K562 (cell line): ENCODE data around the gene DSCAM.

Experiments used
- CBFB ChIP-seq: sonication (generic); formaldehyde crosslinking; IDR thresholded peaks from 2 replicates; pipeline ENCODE4 v1.4.0; 2020; ENCODE audit warnings: mild to moderate bottlenecking, missing genetic modification reagents
- EWSR1 ChIP-seq: fragments of 450-650 bp; IDR thresholded peaks from 2 replicates; pipeline ENCODE4 v1.6.1; 2018; ENCODE audit warnings: borderline replicate concordance, mild to moderate bottlenecking, low read depth, moderate library complexity; ENCODE audit not compliant: partially characterized antibody
- EZH2 ChIP-seq: IDR thresholded peaks from 2 replicates; pipeline ENCODE4 v1.6.1; 2012; ENCODE audit warnings: low read depth, mild to moderate bottlenecking, inconsistent platforms, low read length, borderline replicate concordance
- FOXK1 ChIP-seq: sonication (generic); formaldehyde crosslinking; IDR thresholded peaks from 2 replicates; pipeline ENCODE4 v1.8.0; 2022; ENCODE audit warnings: missing genetic modification reagents, mild to moderate bottlenecking, borderline replicate concordance
- MAFF ChIP-seq: IDR thresholded peaks from 2 replicates; pipeline ENCODE4 v1.6.1; 2012; ENCODE audit warnings: low read length, improper control_type of control experiment
- MAFG ChIP-seq: fragments of 450-650 bp; conservative IDR thresholded peaks from 2 replicates; pipeline ENCODE4 v1.6.1; 2016; ENCODE audit warnings: missing genetic modification characterization, missing compliant biosample characterization
- MBD2 ChIP-seq: sonication (generic); IDR thresholded peaks from 2 replicates; pipeline ENCODE4 v1.6.1; 2016; ENCODE audit warnings: low read depth, borderline replicate concordance
- MTA2 ChIP-seq: fragments of 450-650 bp; IDR thresholded peaks from 2 replicates; pipeline ENCODE4 v1.6.1; 2016; ENCODE audit warnings: low read depth
- NR2C2 ChIP-seq, 2 experiments: fragments of 200-800 bp in 1 of 2; sonication (Bioruptor generic) in 1 of 2; sonication (generic) in 1 of 2; formaldehyde crosslinking in 1 of 2; IDR thresholded peaks; 2 replicates each; pipeline versions ENCODE4 v1.6.1 to v1.8.0; 2016 to 2022; ENCODE audit warnings: mild to moderate bottlenecking in 1 of 2, missing compliant biosample characterization in 1 of 2, missing genetic modification characterization in 1 of 2, missing genetic modification reagents in 1 of 2
- POLR2AphosphoS5 ChIP-seq: IDR thresholded peaks from 2 replicates; pipeline ENCODE4 v1.6.1; 2011; ENCODE audit warnings: mild to moderate bottlenecking, low read depth, low read length, moderate library complexity; ENCODE audit not compliant: control insufficient read depth, insufficient read depth
- ZFP36 ChIP-seq: fragments of 150-350 bp; IDR thresholded peaks from 2 replicates; pipeline ENCODE4 v1.6.1; 2018; ENCODE audit warnings: low read length, low read depth; ENCODE audit not compliant: partially characterized antibody
- TF ChIP-seq, protein P1 (sequence below), 3 experiments: IDR thresholded peaks in 2 of 3; conservative IDR thresholded peaks in 1 of 3; 2 replicates each; pipeline ENCODE4 v1.5.1; 2011 to 2012; ENCODE audit warnings: low read length in 3 of 3, mild to moderate bottlenecking in 3 of 3, control low read depth in 2 of 3, improper control_type of control experiment in 1 of 3, inconsistent platforms in 1 of 3, low read depth in 1 of 3, mixed read lengths in 1 of 3, moderate library complexity in 1 of 3; ENCODE audit not compliant: insufficient read depth in 2 of 3
- TF ChIP-seq, protein P2 (sequence below), 2 experiments: fragments of 450-650 bp in 1 of 2; sonication (generic) in 1 of 2; formaldehyde crosslinking in 1 of 2; IDR thresholded peaks; 2 replicates each; pipeline versions ENCODE4 v1.7.1 to v1.9.0; 2016 to 2022; ENCODE audit warnings: inconsistent platforms in 1 of 2, mild to moderate bottlenecking in 1 of 2, missing genetic modification reagents in 1 of 2

- TF ChIP-seq, protein P1, sequence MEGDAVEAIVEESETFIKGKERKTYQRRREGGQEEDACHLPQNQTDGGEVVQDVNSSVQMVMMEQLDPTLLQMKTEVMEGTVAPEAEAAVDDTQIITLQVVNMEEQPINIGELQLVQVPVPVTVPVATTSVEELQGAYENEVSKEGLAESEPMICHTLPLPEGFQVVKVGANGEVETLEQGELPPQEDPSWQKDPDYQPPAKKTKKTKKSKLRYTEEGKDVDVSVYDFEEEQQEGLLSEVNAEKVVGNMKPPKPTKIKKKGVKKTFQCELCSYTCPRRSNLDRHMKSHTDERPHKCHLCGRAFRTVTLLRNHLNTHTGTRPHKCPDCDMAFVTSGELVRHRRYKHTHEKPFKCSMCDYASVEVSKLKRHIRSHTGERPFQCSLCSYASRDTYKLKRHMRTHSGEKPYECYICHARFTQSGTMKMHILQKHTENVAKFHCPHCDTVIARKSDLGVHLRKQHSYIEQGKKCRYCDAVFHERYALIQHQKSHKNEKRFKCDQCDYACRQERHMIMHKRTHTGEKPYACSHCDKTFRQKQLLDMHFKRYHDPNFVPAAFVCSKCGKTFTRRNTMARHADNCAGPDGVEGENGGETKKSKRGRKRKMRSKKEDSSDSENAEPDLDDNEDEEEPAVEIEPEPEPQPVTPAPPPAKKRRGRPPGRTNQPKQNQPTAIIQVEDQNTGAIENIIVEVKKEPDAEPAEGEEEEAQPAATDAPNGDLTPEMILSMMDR (IDR thresholded peaks at IDR 0.05 in 2 of 3, conservative IDR thresholded peaks at IDR 0.05 in 1 of 3; ENCODE audit: insufficient read depth in 2 of 3, low read depth in 1 of 3, low read length in 3 of 3), result no peak
- TF ChIP-seq CBFB (CRISPR knock-in tag) (no peak), MAFG (tag) (no peak), EWSR1 (no peak), MBD2 (no peak), ZFP36 (no peak), POLR2AphosphoS5 (no peak), NR2C2 (CRISPR knock-in tag; IDR thresholded peaks at IDR 0.05) (no peak), NR2C2 (tag; IDR thresholded peaks at IDR 0.05) (no peak), MAFF (no peak), MTA2 (no peak), FOXK1 (CRISPR knock-in tag) (no peak), EZH2 (no peak)
- TF ChIP-seq, protein P2, sequence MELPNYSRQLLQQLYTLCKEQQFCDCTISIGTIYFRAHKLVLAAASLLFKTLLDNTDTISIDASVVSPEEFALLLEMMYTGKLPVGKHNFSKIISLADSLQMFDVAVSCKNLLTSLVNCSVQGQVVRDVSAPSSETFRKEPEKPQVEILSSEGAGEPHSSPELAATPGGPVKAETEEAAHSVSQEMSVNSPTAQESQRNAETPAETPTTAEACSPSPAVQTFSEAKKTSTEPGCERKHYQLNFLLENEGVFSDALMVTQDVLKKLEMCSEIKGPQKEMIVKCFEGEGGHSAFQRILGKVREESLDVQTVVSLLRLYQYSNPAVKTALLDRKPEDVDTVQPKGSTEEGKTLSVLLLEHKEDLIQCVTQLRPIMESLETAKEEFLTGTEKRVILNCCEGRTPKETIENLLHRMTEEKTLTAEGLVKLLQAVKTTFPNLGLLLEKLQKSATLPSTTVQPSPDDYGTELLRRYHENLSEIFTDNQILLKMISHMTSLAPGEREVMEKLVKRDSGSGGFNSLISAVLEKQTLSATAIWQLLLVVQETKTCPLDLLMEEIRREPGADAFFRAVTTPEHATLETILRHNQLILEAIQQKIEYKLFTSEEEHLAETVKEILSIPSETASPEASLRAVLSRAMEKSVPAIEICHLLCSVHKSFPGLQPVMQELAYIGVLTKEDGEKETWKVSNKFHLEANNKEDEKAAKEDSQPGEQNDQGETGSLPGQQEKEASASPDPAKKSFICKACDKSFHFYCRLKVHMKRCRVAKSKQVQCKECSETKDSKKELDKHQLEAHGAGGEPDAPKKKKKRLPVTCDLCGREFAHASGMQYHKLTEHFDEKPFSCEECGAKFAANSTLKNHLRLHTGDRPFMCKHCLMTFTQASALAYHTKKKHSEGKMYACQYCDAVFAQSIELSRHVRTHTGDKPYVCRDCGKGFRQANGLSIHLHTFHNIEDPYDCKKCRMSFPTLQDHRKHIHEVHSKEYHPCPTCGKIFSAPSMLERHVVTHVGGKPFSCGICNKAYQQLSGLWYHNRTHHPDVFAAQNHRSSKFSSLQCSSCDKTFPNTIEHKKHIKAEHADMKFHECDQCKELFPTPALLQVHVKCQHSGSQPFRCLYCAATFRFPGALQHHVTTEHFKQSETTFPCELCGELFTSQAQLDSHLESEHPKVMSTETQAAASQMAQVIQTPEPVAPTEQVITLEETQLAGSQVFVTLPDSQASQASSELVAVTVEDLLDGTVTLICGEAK (IDR thresholded peaks at IDR 0.05), result no peak
- TF ChIP-seq, protein P2 (CRISPR knock-in tag; IDR thresholded peaks at IDR 0.05), result no peak
These were observed 175.2 kb downstream of the DSCAM start for GRCh38 chr21:40671716-40672115.
